Loucy (cell line): Measurements from ENCODE around the gene ROBO1.

Experiments used
- H2AFZ ChIP-seq: fragments of 200-600 bp; sonication (generic); 2 replicates; pipeline ENCODE4 v1.6.0; 2016; ENCODE audit warnings: antibody characterized with exemption, mild to moderate bottlenecking, low read length, moderate library complexity
- H3F3A ChIP-seq: fragments of 200-600 bp; 2 replicates; pipeline ENCODE4 v1.6.0; 2016; ENCODE audit warnings: antibody characterized with exemption, low read depth, mild to moderate bottlenecking
- H3K27me3 ChIP-seq: fragments of 200-600 bp; sonication (generic); 2 replicates; pipeline ENCODE4 v1.6.1; 2014; ENCODE audit warnings: low read length, mild to moderate bottlenecking; ENCODE audit not compliant: insufficient read depth, poor library complexity, severe bottlenecking
- H3K36me3 ChIP-seq: fragments of 200-600 bp; sonication (generic); 2 replicates; pipeline ENCODE4 v1.6.1; 2016; ENCODE audit warnings: low read length; ENCODE audit not compliant: insufficient read depth
- H3K4me1 ChIP-seq: fragments of 200-600 bp; sonication (generic); 2 replicates; pipeline ENCODE4 v1.5.1; 2014; ENCODE audit warnings: low read length, mild to moderate bottlenecking; ENCODE audit not compliant: insufficient read depth, poor library complexity, severe bottlenecking
- H3K4me2 ChIP-seq: fragments of 200-600 bp; sonication (generic); 2 replicates; pipeline ENCODE4 v1.6.0; 2014; ENCODE audit warnings: antibody characterized with exemption, low read length, low read depth, mild to moderate bottlenecking; ENCODE audit not compliant: poor library complexity, severe bottlenecking
- H3K4me3 ChIP-seq: fragments of 200-600 bp; sonication (generic); 2 replicates; pipeline ENCODE4 v1.5.1; 2014; ENCODE audit warnings: low read length, mild to moderate bottlenecking, mixed read lengths; ENCODE audit not compliant: poor library complexity, severe bottlenecking
- H3K79me2 ChIP-seq: fragments of 200-600 bp; sonication (generic); 2 replicates; pipeline ENCODE4 v1.6.1; 2014; ENCODE audit warnings: low read length; ENCODE audit not compliant: insufficient read depth
- H3K9ac ChIP-seq: fragments of 200-600 bp; sonication (generic); 2 replicates; pipeline ENCODE4 v1.6.0; 2014; ENCODE audit warnings: mild to moderate bottlenecking, low read depth, low read length, moderate library complexity; ENCODE audit not compliant: poor library complexity, severe bottlenecking
- H3K9me2 ChIP-seq: fragments of 200-600 bp; sonication (generic); replicated peaks from 2 replicates; pipeline ENCODE4 v1.6.1; 2016; ENCODE audit warnings: low read depth, low read length, mixed read lengths
- H3K9me3 ChIP-seq: fragments of 200-600 bp; sonication (generic); 2 replicates; pipeline ENCODE4 v1.6.1; 2014; ENCODE audit warnings: mild to moderate bottlenecking, antibody characterized with exemption, low read length, low read depth; ENCODE audit not compliant: insufficient read depth
- H4K20me1 ChIP-seq: fragments of 200-600 bp; sonication (generic); 2 replicates; pipeline ENCODE4 v1.6.0; 2014; ENCODE audit warnings: antibody characterized with exemption, low read length, mild to moderate bottlenecking; ENCODE audit not compliant: insufficient read depth, poor library complexity, severe bottlenecking
- CTCF ChIP-seq: fragments of 200-600 bp; sonication (generic); conservative IDR thresholded peaks from 2 replicates; pipeline ENCODE4 v1.5.1; 2014; ENCODE audit warnings: mild to moderate bottlenecking, antibody characterized with exemption, low read length
- EZH2phosphoT487 ChIP-seq: fragments of 200-600 bp; IDR thresholded peaks from 2 replicates; pipeline ENCODE4 v1.6.1; 2018; ENCODE audit warnings: antibody characterized with exemption, mild to moderate bottlenecking, moderate library complexity, borderline replicate concordance

The ROBO1 gene

GRCh38 chr3:79246875-79247724 lies 520.7 kb downstream of the ROBO1 start:
- Histone ChIP-seq H3K9ac (no peak overlapping the region), H3K4me2 (no peak overlapping the region), H3F3A (no peaks in the 10 kb centered on the region)

DNA sequence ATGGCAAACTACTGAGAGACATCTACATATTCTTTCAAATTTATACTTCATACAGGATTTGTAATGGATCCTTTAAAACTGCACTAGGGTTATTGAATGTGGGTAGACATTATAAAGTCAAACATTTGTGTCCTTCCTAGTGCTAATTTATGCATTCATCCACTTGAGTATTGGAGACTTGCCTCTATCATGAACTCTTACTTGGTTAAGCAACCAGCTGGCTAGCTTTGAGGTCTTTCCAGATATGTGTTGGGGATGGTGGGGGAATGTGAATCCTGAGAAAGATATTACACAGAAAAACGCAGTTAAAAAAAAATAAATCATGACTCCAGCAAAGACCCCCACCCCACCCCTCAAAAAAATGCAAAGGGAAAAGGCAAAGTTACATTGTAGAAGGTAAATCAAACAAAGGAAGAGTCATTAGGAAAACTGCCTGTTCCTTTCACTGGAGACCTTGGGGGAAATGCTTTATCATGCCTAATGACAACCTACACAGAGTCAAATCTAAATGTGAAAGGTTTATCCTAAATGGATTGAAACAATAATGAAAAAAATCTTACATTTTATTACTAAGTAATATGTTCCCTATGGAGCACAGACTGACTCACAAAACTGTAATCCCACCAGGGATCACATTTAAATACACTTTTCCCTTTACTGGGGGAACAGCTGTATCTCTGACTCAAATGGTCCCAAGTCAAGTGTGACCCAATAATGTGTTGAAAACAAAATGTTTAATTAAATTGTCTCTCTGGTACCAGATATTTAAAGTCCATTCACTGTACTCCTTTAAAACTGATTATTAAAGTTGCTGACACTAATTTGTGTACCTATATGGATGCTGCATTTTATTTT lies 522.3 kb downstream of the ROBO1 start:
- Histone ChIP-seq H4K20me1 (no peaks in the 10 kb centered on the region), H3K79me2 (no peaks in the 10 kb centered on the region), H3K4me3 (no peak overlapping the region), H3K4me1 (no peaks in the 10 kb centered on the region), H3K9me3 (no peaks in the 10 kb centered on the region), H3K4me2 (no peak overlapping the region), H2AFZ (no peak overlapping the region), H3K9me2 (no peaks in the 10 kb centered on the region), H3K27me3 (no peaks in the 10 kb centered on the region), H3K9ac (no peak overlapping the region), H3F3A (no peaks in the 10 kb centered on the region), H3K36me3 (no peaks in the 10 kb centered on the region)
- TF ChIP-seq CTCF = no peak
- TF ChIP-seq EZH2phosphoT487 = no peak

More at GRCh38 chr3:79246875-79247724, 520.7 kb downstream of the ROBO1 start:
- Histone ChIP-seq H3K36me3 (no peaks in the 10 kb centered on the region), H4K20me1 (no peaks in the 10 kb centered on the region), H3K4me3 (no peak overlapping the region), H3K4me1 (no peaks in the 10 kb centered on the region), H3K27me3 (no peaks in the 10 kb centered on the region), H2AFZ (no peak overlapping the region), H3K79me2 (no peaks in the 10 kb centered on the region), H3K9me2 (no peaks in the 10 kb centered on the region), H3K9me3 (no peaks in the 10 kb centered on the region)
- TF ChIP-seq CTCF (no peak), EZH2phosphoT487 (no peak)

- Histone ChIP-seq H4K20me1 (no peaks in the 10 kb centered on the region), H3K27me3 (no peaks in the 10 kb centered on the region), H3F3A (no peaks in the 10 kb centered on the region), H3K4me2 (no peak overlapping the region), H3K79me2 (no peaks in the 10 kb centered on the region), H3K9ac (no peak overlapping the region), H2AFZ (no peak overlapping the region), H3K4me3 (no peak overlapping the region), H3K9me2 (no peaks in the 10 kb centered on the region), H3K9me3 (no peaks in the 10 kb centered on the region), H3K4me1 (no peaks in the 10 kb centered on the region), H3K36me3 (no peaks in the 10 kb centered on the region)
- no peak for TF ChIP-seq EZH2phosphoT487
- no peak for TF ChIP-seq CTCF
Observed at GRCh38 chr3:79236496-79236895, 531.3 kb downstream of the ROBO1 start.
